Kidney epithelial cell (primary cell): ENCODE results near the gene ZNF79. TPM values are rescaled to one million over a fixed set of nuclear protein-coding genes. Genes with fewer than 3 reads are reported as not detected.
A peak's percentile ranks its signal among the peaks of the same experiment; 100 is the strongest.

Source experiments
- DNase-seq: peaks from one replicate; pipeline ENCODE4 v3.0.0-alpha.2; 2010; ENCODE audit warnings: low read depth
- H3K27me3 ChIP-seq: 2 replicates; pipeline ENCODE4 v1.6.0; 2011; ENCODE audit warnings: low read length; ENCODE audit not compliant: control insufficient read depth, insufficient read depth
- H3K36me3 ChIP-seq: 2 replicates; pipeline ENCODE4 v1.5.1; 2011; ENCODE audit warnings: low read length; ENCODE audit not compliant: control insufficient read depth, insufficient read depth
- H3K4me3 ChIP-seq: 2 replicates; pipeline ENCODE4 v1.5.1; 2011; ENCODE audit warnings: low read depth, mild to moderate bottlenecking, control low read depth, low read length
- CTCF ChIP-seq: IDR thresholded peaks from 2 replicates; pipeline ENCODE4 v1.5.1; 2011; ENCODE audit warnings: mild to moderate bottlenecking, moderate library complexity, low read length, control low read depth, inconsistent platforms; ENCODE audit not compliant: insufficient read depth, poor library complexity, severe bottlenecking
- total RNA-seq: library from RNA; depleted of rRNA; stranded (reverse); fragments of >200 nt; gene quantifications from 2 replicates; pipeline ENCODE4 v1.2.3, GENCODE V29; 2015

ZNF79 gene
- total RNA-seq, 1 donor from 2014 or later, result 5.7 TPM

DNA sequence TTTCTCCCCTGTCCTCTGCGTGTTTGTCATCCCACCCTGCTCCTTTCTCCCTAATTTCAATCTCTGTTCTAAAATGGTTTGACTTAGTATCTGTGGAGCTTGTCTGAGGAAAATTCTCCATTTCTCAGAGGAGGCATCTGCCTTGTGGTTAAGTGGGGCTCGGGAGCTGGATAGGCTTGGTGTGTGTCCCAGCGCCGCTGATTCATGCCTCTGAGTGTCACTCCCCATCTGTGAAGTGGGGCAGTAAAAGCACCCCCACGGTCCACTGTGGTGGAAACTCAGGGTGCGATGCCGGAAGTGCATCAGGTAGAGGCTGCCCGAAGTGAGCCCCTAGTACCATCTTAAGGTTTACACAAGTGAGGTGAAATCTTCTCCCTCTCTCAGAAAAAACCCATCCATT lies 64.8 kb downstream of the ZNF79 start:
- H3K27me3 ChIP-seq, result no peaks in the 10 kb centered on the region
- H3K36me3 ChIP-seq, result no peaks in the 10 kb centered on the region
- H3K4me3 ChIP-seq, result no peak overlapping the region
- TF ChIP-seq CTCF, result no peak
- DNase-seq, result no peak

DNA sequence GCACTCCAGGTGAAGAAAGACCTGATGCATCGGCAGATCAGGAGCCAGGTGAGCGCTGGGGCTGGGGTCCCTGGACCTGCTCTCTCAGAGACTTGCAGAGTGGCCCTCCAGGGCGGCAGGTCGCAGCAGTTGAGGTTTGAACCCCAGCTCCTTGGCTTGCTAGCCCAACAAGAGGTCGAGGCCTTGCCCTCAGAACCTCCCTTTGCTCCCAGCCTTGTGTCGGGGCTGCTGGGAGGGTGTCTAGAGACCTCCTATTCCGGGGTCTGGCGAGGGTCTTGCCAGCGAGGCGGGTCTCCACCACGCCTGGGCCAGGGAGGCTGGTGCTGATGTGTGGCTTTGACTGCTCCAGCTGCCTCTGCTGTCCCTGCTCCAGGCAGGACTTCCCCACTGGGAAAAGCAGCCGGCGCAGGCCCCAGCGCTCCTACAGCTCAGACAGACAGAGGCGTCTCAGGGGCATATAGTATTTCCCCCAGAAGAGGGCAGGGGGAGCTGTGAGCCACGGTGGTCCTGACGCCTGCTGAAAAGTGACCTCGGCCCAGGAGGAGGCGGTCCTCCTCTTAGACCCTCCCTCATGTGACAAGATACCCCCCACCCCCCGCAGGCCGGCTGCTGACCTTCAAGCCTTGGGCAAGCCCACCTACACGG lies 65.4 kb downstream of the ZNF79 start:
- H3K36me3 ChIP-seq, result no peaks in the 10 kb centered on the region
- no peak for DNase-seq
- H3K4me3 ChIP-seq, result no peak overlapping the region
- no peaks in the 10 kb centered on the region for H3K27me3 ChIP-seq
- peak; percentile 15 for TF ChIP-seq CTCF

- Histone ChIP-seq H3K36me3 (no peaks in the 10 kb centered on the region), H3K4me3 (no peak overlapping the region), H3K27me3 (no peaks in the 10 kb centered on the region)
- no peak for DNase-seq
- TF ChIP-seq CTCF, result no peak
Observed at GRCh38 chr9:127490535-127491230, 66.5 kb downstream of the ZNF79 start.

DNA sequence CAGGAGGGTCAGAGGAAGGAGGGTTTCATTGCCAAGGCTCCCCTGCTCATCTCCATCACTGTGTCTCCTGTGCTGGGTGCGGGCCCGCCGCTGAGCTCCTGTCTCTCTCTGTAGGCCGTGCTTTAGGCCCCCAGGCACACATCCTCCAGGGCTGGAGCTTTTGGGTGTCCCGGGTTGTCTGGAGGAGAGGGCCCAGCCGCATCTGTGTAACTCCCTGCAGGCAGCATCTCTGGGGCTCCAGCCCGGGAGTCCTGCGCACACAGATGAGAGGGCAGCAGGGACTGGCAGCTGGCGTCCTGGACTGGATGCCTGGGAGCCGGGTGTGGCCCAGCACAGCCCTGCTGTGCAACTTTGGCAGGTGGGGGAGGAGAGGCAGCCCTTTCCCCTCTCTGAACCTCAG lies 67.3 kb downstream of the ZNF79 start:
- Histone ChIP-seq H3K36me3 (no peaks in the 10 kb centered on the region), H3K4me3 (no peak overlapping the region), H3K27me3 (no peaks in the 10 kb centered on the region)
- no peak for TF ChIP-seq CTCF
- DNase-seq, result no peak

GRCh38 chr9:127492616-127493015 lies 68.4 kb downstream of the ZNF79 start:
- no peaks in the 10 kb centered on the region for H3K36me3 ChIP-seq
- no peak for TF ChIP-seq CTCF

More at GRCh38 chr9:127492616-127493015, 68.4 kb downstream of the ZNF79 start:
- no peak for DNase-seq
- Histone ChIP-seq H3K4me3 (no peak overlapping the region), H3K27me3 (no peaks in the 10 kb centered on the region)
